Measurements from ENCODE around the gene COL7A1. TPM values are rescaled to one million over a fixed set of nuclear protein-coding genes. Genes with fewer than 3 reads are reported as not detected.

Gene COL7A1
- total RNA-seq, 4 donors from 2014 or later = 0.31 to 2.2 (median 1.9) TPM

DNA sequence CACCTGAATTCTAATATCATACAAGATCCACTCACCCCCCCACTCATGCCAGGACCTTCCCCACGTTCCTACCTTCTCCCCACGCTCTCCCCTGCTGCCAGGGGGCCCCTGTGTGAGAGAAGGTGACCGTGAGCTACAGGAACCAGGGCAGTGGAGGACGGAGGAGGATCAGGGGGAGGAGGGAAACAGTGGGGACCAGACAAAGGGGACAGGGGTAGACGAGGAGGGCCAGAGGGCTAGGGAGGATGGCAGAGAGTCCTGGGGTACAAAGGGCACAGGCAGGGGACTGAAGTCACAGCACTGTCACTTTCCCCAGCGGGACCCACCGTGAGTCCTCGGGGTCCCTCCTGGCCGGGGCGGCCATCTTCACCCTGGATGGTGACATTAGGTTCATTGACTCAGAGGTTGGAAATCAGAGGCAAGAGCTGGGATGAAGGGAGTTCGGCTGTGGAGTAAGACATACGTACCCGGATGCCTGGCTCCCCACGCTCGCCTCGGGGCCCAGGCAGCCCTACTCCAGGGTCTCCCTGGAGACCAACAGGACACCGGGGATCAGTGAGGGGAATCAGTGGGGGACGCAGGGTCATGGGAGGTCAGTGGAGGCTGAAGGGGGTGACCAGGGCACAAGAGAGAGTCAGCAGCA lies 25.2 kb downstream of the COL7A1 start:
- DNase-seq (ENCODE audit: low spot score) (no peak), ATAC-seq (ENCODE audit: low FRiP score) (no peak)
- no peak for TF ChIP-seq CTCF (IDR thresholded peaks at IDR 0.05)

DNA sequence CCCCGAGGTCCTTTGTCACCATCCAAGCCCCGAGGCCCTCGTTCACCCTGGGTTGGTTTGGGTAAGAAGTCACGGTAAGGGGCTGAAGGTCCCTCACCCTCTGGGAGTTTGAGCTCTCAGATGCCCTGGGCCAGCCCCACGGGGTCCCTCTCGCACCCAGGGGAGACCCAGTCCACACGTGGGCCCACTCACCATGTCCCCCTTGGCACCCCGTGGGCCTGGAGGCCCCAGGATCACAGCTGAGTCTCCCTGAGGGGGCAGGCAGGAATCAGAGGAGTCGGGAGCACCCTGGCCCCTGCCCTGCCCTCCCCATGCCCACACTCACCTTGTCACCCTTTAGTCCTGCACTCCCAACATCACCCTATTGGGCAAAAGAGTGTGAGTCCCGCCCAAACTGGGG lies 25.7 kb downstream of the COL7A1 start:
- ATAC-seq (ENCODE audit: low FRiP score) (no peak), DNase-seq (ENCODE audit: low spot score) (no peak)
- no peak for TF ChIP-seq CTCF (IDR thresholded peaks at IDR 0.05)

- no peak for ATAC-seq (ENCODE audit: low FRiP score)
- TF ChIP-seq CTCF (IDR thresholded peaks at IDR 0.05) = no peak
- no peak for DNase-seq (ENCODE audit: low spot score)
These were observed 26.7 kb downstream of the COL7A1 start for GRCh38 chr3:48568476-48568875.

DNA sequence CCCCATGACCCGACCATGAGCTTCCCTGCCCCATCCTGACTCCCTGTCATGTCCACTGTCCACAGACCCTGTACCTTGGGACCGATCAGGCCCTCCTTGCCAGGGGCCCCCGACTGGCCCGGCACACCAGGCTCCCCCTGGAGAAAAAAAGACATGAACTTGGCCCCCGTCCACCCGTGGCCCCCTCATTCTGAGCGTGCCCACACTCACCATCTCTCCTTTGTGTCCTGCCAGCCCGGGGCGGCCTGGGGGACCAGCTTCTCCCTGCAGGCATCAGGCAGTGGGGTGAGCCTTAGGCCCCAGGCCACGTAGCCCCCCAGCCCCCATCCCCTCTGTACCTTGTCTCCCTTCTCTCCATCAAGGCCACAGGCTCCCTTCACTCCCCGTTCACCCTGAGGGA lies 27.6 kb downstream of the COL7A1 start:
- ATAC-seq (ENCODE audit: low FRiP score) = no peak
- TF ChIP-seq CTCF (IDR thresholded peaks at IDR 0.05) = no peak

GRCh38 chr3:48567090-48567489 lies 28.0 kb downstream of the COL7A1 start:
- DNase-seq (ENCODE audit: low spot score) (no peak), ATAC-seq (ENCODE audit: low FRiP score) (no peak)
- TF ChIP-seq CTCF (IDR thresholded peaks at IDR 0.05) = no peak

More for the DNA sequence above, 27.6 kb downstream of the COL7A1 start:
- no peak for DNase-seq (ENCODE audit: low spot score)

- DNase-seq (ENCODE audit: low spot score) = no peak
- no peak for TF ChIP-seq CTCF (IDR thresholded peaks at IDR 0.05)
- ATAC-seq (ENCODE audit: low FRiP score) = no peak
These were observed 28.7 kb downstream of the COL7A1 start for GRCh38 chr3:48566401-48566760.

DNA sequence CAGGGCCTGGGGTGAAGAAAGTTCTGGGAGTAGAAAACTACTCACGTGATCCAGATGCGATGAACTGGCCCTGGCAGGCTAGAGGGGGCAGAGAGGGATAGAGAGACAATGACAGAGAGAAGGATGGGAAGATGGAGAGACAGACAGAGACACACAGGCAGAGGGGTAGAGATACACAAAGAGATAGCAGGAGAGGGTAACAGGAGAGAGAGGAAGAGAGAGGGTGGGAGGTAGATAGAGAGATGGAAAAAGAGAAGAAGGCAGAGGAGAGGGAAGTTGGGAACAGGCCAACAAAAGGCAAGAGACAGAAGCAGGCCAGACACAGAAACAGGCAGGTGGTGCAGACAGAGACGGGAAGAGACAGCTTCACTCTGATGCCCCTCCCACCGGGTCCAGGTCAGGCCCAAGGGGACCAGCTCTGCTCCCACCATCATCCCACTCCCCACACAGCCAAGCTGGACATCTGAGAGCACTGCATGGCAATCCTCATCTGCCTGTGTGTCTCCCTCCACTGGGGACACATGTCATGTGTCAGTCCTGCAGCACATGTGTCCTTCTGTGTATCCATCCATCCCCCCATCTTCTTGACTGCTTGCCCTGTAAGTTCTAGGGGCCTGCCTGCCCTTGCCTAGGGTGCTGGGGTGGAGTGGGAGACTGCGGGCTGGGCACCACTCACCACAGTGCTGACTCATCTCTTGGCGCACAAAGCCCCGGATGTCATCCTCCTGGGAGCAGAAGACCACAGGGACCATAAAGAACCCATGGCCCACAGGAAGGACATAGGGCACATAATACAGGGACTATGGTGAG lies 29.3 kb downstream of the COL7A1 start:
- TF ChIP-seq CTCF (IDR thresholded peaks at IDR 0.05) = no peak

More for the DNA sequence above, 29.3 kb downstream of the COL7A1 start:
- DNase-seq (ENCODE audit: low spot score) = no peak
- no peak for ATAC-seq (ENCODE audit: low FRiP score)

Measured in omental fat pad (tissue), 4 donors.